Left lung (tissue), 14 donors: ENCODE measurements around the gene TKTL1. TPM values are rescaled to one million over a fixed set of nuclear protein-coding genes. Genes with fewer than 3 reads are reported as not detected.
"Not testable (repeated sequence)": the region's sequence is repeated elsewhere in the genome, so short reads cannot be mapped to it uniquely, and the experiment has no call there.

Experiments used
- ATAC-seq: fragments of 200-7000 bp; cut with Tn5 transposase; one replicate; pipeline ENCODE4 v1.9.1; 2020; ENCODE audit warnings: moderate library complexity
- DNase-seq, 4 donors: peaks; one replicate each; pipeline ENCODE4 v3.0.0-alpha.2; 2013 to 2020
- H3K27ac ChIP-seq, 2 donors: fragments of 200-600 bp; sonication (generic) in 1 of 2; one replicate each; pipeline versions ENCODE4 v1.5.0 to v1.8.0; 2020 to 2021
- H3K27me3 ChIP-seq, 2 donors: fragments of 200-600 bp; sonication (generic) in 1 of 2; one replicate each; pipeline versions ENCODE4 v1.5.0 to v1.8.0; 2020 to 2021
- H3K36me3 ChIP-seq, 2 donors: fragments of 200-600 bp; sonication (generic) in 1 of 2; one replicate each; pipeline versions ENCODE4 v1.5.0 to v1.8.0; 2020 to 2021
- H3K4me1 ChIP-seq, 2 donors: fragments of 200-600 bp; one replicate each; pipeline ENCODE4 v1.8.0; 2021
- H3K4me3 ChIP-seq, 2 donors: fragments of 200-600 bp; sonication (generic) in 1 of 2; one replicate each; pipeline versions ENCODE4 v1.5.0 to v1.8.0; 2020 to 2021; ENCODE audit warnings: mild to moderate bottlenecking in 1 of 2
- H3K9me3 ChIP-seq, 2 donors: fragments of 200-600 bp; sonication (generic) in 1 of 2; one replicate each; pipeline versions ENCODE4 v1.5.0 to v1.8.0; 2020 to 2021
- intact Hi-C, 2 donors: fragments of 100-400 bp; cut with DNase I; formaldehyde crosslinking; loops; one replicate each; pipeline versions ENCODE4 v1.11.2 to v1.14.2; 2022
- long read RNA-seq, 12 donors: library from polyadenylated mRNA in 2 of 12; unstranded in 2 of 12; transcript quantifications; one replicate each; pipeline ENCODE4 v2.0.0 and lab custom pipeline, GENCODE V29; 2019 to 2026
- polyA plus RNA-seq, 6 donors: library from polyadenylated mRNA; unstranded; fragments of 120-200 nt; gene quantifications; one replicate each; pipeline ENCODE4 v1.2.1, GENCODE V29; 2013; ENCODE audit not compliant: insufficient read length in 6 of 6
- total RNA-seq, 2 donors: library from RNA; stranded (reverse); fragmentation: NEBNext Ultra II Directional; extraction: Animal tissue kit (Norgen Biotek cat#: 25700); gene quantifications; one replicate each; pipeline ENCODE4 v1.2.1, GENCODE V29; 2021
- TF ChIP-seq, protein P1 (sequence below), 2 donors: fragments of 200-600 bp; sonication (generic) in 1 of 2; IDR thresholded peaks; one replicate each; pipeline versions ENCODE4 v1.5.0 to v1.8.0; 2021; ENCODE audit warnings: antibody characterized with exemption in 2 of 2
- donor health status: DM: no; HTN: yes; CAD: no.
- donor health status: DM: no; HTN: no; CAD: no.

TKTL1 gene, protein sequence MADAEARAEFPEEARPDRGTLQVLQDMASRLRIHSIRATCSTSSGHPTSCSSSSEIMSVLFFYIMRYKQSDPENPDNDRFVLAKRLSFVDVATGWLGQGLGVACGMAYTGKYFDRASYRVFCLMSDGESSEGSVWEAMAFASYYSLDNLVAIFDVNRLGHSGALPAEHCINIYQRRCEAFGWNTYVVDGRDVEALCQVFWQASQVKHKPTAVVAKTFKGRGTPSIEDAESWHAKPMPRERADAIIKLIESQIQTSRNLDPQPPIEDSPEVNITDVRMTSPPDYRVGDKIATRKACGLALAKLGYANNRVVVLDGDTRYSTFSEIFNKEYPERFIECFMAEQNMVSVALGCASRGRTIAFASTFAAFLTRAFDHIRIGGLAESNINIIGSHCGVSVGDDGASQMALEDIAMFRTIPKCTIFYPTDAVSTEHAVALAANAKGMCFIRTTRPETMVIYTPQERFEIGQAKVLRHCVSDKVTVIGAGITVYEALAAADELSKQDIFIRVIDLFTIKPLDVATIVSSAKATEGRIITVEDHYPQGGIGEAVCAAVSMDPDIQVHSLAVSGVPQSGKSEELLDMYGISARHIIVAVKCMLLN
- total RNA-seq (under 1 TPM in 1 of 2 donors, not detected in 1; 0.47 TPM), polyA plus RNA-seq (under 1 TPM; 0.27 to 0.52 (median 0.37) TPM)
- long read RNA-seq, donor 1 = 0 reads
- long read RNA-seq, donor 2 = 0 reads
- long read RNA-seq, donor 3 = 0 reads
- long read RNA-seq, donor 4 = 0 reads
- long read RNA-seq, donor 5 = 0 reads
- long read RNA-seq, donor 6 = 0 reads
- long read RNA-seq, donor 7 = 0 reads
- long read RNA-seq, donor 8 = 0 reads
- long read RNA-seq, donor 9 = 0 reads
- long read RNA-seq, donor 10 = 0 reads
- long read RNA-seq, donor 11, transcript TKTL1-201 (12 exons, 2,566 nt) = major isoform, 8 of 8 reads
- long read RNA-seq, donor 11, partial matches to known transcripts = 0 of 8 reads
- long read RNA-seq, donor 11, other reads (novel, unspliced or antisense) = 0 of 8 reads
- long read RNA-seq, donor 12 = 0 reads

DNA sequence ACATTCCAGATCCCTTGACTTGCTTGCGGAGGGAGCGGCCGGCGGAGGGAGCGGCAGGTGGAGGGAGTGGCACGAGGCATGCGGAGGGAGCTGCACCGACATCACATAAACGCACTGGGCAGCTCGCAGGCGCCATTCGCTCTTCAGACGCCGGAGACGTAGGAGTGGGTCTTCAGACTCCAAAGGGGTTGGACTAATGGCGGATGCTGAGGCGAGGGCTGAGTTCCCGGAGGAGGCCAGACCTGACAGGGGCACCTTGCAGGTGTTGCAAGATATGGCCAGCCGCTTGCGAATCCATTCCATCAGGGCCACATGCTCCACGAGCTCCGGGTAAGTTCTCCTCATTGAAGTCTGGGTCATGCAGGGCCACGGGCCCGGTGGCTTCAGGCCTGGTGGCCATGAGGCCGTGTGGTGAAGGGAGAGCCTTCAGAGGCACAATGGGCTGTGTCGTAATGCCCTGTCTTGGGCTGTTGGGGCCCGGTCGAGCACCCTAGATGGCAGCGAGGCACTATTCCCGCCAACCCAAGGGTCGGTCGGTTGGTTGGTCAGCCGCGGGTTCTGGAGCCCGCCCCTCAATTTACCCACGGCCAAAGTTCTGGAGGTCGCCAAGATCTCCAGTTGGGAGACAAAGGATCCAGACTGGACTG lies at the start of gene TKTL1:
TSS of gene TKTL1 (plus strand) at position 132 of the 647 bp plus-strand sequence. CDS start at position 197, 65 bp downstream.
- intact Hi-C loops = no loop called here
- ATAC-seq (no peak), DNase-seq (no peak)
- H3K36me3 ChIP-seq = no peaks in the 10 kb centered on the region
- no peak within 1 kb of the TSS for H3K4me3 ChIP-seq
- no peaks in the 10 kb centered on the region for H3K27me3 ChIP-seq
- no peak within 1 kb of the TSS for H3K27ac ChIP-seq
- H3K4me1 ChIP-seq = no peaks in the 10 kb centered on the region
- no peaks in the 10 kb centered on the region for H3K9me3 ChIP-seq
- TF ChIP-seq, protein P1, sequence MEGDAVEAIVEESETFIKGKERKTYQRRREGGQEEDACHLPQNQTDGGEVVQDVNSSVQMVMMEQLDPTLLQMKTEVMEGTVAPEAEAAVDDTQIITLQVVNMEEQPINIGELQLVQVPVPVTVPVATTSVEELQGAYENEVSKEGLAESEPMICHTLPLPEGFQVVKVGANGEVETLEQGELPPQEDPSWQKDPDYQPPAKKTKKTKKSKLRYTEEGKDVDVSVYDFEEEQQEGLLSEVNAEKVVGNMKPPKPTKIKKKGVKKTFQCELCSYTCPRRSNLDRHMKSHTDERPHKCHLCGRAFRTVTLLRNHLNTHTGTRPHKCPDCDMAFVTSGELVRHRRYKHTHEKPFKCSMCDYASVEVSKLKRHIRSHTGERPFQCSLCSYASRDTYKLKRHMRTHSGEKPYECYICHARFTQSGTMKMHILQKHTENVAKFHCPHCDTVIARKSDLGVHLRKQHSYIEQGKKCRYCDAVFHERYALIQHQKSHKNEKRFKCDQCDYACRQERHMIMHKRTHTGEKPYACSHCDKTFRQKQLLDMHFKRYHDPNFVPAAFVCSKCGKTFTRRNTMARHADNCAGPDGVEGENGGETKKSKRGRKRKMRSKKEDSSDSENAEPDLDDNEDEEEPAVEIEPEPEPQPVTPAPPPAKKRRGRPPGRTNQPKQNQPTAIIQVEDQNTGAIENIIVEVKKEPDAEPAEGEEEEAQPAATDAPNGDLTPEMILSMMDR (IDR thresholded peaks at IDR 0.05) = no peak

DNA sequence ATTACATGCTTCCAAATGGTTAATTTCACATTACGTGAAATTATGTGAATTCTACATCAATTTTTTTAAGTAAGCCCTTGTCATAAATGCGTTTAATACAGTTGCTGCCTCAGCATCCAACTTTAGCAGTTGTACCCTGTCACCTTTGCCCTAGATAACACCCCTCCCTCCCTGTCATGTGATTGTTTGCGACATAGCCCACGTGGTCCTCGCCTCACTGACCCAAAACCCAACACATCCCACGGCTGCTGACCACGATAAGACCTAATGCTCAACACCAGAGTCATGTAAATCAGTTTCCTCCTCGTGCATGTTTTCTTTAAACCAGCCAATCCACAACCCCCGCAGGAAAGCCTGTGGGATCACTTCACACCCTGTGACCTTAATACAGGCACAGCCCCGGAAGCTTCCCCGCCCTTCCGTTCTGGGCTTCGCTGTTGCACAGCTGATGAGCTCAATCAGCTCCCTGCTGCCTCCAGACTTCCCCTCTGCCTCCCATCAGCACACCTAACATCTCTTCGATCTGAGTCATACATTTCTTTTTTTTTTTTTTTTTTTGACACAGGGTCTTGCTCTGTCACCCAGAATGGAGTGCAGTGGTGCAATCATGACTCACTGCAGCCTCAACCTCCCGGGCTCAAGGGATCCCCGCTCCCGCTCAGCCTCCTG lies 48.1 kb upstream of the TKTL1 start:
- H3K4me1 ChIP-seq, DNase-seq, H3K27me3 ChIP-seq, intact Hi-C loops, H3K4me3 ChIP-seq, H3K9me3 ChIP-seq, H3K27ac ChIP-seq, H3K36me3 ChIP-seq: not testable (repeated sequence)
- peak; percentile 91 for ATAC-seq

DNA sequence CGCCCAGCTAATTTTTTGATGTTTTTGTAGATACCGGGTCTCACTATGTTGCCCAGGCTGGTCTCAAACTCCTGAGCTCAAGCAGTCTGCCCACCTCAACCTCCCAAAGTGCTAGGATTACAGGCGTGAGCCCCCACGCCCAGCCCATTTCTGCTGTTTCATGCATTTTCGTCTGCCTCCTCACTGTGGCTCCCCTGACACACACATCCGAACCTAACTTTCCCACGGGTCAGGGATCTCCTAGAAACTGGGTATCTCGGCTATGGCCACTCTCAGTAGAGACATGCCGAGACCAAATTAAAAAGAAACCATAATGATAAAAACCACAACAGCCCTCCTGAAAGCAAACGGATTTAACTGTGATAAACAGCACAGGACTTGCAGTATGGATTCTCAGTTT lies 47.5 kb upstream of the TKTL1 start:
- H3K4me1 ChIP-seq, intact Hi-C loops, DNase-seq, H3K4me3 ChIP-seq, H3K27me3 ChIP-seq, H3K27ac ChIP-seq, H3K9me3 ChIP-seq, ATAC-seq, H3K36me3 ChIP-seq: not testable (repeated sequence)

DNA sequence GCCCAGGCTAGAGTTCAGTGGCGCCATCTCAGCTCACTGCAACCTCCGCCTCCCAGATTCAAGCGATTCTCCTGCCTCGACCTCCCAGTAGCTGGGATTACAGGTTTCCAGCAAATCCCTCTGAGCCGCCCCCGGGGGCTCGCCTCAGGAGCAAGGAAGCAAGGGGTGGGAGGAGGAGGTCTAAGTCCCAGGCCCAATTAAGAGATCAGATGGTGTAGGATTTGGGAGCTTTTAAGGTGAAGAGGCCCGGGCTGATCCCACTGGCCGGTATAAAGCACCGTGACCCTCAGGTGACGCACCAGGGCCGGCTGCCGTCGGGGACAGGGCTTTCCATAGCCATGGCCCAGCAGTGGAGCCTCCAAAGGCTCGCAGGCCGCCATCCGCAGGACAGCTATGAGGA lies 38.3 kb upstream of the TKTL1 start, which contains the start of gene OPN1MW3:
TSS of gene OPN1MW3 (plus strand) at position 301 of the 400 bp plus-strand sequence. CDS start at position 339, 38 bp downstream.
- ATAC-seq, H3K9me3 ChIP-seq, H3K27me3 ChIP-seq, H3K36me3 ChIP-seq, intact Hi-C loops, H3K4me3 ChIP-seq, H3K27ac ChIP-seq, DNase-seq, H3K4me1 ChIP-seq: not testable (repeated sequence)

DNA sequence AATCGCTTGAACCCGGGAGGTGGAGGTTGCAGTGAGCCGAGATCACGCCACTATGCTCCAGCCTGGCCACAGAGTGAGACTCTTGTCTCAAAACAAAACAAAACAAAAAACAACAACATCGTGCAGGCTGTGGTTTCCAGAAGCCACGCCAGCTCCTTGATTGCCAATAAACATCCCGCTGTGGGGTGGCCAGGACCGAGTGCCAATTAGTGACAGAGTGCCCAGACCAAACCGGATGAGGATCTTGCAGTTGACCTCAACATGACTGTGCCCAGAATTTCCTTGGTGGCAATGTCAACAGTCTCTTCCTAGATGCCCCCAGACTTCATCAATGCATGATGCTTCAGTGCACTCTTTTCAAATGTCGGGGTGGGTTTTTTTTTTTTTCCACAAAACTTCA lies 36.9 kb upstream of the TKTL1 start:
- H3K27ac ChIP-seq, DNase-seq, ATAC-seq, H3K36me3 ChIP-seq, H3K4me1 ChIP-seq, H3K9me3 ChIP-seq, H3K4me3 ChIP-seq, intact Hi-C loops, H3K27me3 ChIP-seq: not testable (repeated sequence)

DNA sequence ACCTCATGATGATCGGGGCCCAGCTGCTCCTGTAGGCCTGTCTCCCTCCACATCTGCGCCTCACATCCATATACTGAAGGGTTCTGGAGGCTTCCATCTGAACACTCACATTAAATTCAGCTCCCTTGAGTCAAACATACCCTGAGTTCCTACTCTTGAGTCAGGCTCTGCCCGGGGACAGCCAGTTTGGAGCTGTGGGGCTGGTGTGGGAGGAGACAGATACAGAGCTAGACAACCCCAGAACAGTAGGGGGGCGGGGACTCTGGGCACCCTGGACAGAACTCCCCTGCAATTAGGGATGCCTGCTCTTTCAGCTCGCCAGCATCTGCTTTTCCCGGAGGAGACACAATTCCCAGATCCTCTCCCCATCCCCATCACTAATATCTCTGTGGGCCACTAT lies 32.5 kb upstream of the TKTL1 start:
- ATAC-seq, intact Hi-C loops, H3K27me3 ChIP-seq, DNase-seq, H3K36me3 ChIP-seq, H3K27ac ChIP-seq, H3K9me3 ChIP-seq, H3K4me3 ChIP-seq, H3K4me1 ChIP-seq: not testable (repeated sequence)

DNA sequence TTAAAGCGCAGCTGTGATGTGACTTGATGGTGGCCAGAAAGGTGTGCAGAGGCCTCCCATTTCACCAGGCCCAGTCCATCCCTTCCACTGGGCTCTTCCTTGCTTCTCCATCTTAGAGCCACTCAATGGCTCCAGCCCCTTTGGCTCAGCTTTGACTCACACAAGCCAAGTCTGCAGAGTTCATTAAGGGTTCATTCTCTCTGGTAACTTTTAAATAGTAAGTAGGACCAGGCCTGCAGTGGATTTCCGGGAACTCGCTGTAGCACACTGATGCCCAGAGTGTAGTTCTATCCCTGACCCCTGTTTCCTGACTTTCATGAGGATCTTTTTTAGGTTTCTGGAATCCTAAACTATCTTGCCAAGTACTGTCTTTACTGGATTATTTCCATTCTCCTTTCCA lies 26.4 kb upstream of the TKTL1 start:
- H3K4me1 ChIP-seq, DNase-seq, H3K27me3 ChIP-seq, ATAC-seq, intact Hi-C loops, H3K9me3 ChIP-seq, H3K27ac ChIP-seq, H3K36me3 ChIP-seq, H3K4me3 ChIP-seq: not testable (repeated sequence)

DNA sequence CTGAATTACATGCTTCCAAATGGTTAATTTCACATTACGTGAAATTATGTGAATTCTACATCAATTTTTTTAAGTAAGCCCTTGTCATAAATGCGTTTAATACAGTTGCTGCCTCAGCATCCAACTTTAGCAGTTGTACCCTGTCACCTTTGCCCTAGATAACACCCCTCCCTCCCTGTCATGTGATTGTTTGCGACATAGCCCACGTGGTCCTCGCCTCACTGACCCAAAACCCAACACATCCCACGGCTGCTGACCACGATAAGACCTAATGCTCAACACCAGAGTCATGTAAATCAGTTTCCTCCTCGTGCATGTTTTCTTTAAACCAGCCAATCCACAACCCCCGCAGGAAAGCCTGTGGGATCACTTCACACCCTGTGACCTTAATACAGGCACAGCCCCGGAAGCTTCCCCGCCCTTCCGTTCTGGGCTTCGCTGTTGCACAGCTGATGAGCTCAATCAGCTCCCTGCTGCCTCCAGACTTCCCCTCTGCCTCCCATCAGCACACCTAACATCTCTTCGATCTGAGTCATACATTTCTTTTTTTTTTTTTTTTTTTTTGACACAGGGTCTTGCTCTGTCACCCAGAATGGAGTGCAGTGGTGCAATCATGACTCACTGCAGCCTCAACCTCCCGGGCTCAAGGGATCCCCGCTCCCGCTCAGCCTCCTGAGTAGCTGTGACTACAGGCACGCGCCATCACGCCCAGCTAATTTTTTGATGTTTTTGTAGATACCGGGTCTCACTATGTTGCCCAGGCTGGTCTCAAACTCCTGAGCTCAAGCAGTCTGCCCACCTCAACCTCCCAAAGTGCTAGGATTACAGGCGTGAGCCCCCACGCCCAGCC lies 10.9 kb upstream of the TKTL1 start:
- H3K4me1 ChIP-seq, DNase-seq, H3K4me3 ChIP-seq, H3K9me3 ChIP-seq, H3K36me3 ChIP-seq, intact Hi-C loops, H3K27me3 ChIP-seq, H3K27ac ChIP-seq: not testable (repeated sequence)
- peak; percentile 91 for ATAC-seq

DNA sequence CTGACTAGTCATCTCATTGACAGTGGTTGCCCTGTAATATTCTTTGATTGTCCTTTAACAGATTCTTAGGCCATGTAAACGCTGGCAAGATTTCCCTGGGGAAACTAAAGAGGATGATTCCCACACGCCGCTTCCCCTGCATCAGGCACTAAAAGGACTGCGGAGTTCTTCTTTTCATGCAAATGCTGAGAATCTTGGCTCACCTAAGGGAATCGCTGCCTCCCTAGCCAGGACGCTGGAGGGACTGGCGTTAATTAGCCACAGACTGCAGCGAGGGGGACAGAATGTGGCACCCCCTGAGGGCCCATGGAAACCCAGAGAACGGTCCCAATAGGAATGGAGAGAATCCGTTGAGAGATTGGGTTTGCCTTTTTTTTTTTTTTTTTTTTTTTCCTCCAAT lies 9.2 kb upstream of the TKTL1 start:
- ATAC-seq, H3K27ac ChIP-seq, DNase-seq, H3K36me3 ChIP-seq, H3K9me3 ChIP-seq, H3K27me3 ChIP-seq, H3K4me1 ChIP-seq, intact Hi-C loops, H3K4me3 ChIP-seq: not testable (repeated sequence)
